Measurements from ENCODE around the gene PRKACA. TPM values are rescaled to one million over a fixed set of nuclear protein-coding genes. Genes with fewer than 3 reads are reported as not detected.

The PRKACA gene
- total and polyA plus RNA-seq, 10 of the 15 experiments (the other 5 are each of a cell fraction or from before 2014, with no cell fraction given) = 0.53 to 68.5 (median 11.2) TPM

DNA sequence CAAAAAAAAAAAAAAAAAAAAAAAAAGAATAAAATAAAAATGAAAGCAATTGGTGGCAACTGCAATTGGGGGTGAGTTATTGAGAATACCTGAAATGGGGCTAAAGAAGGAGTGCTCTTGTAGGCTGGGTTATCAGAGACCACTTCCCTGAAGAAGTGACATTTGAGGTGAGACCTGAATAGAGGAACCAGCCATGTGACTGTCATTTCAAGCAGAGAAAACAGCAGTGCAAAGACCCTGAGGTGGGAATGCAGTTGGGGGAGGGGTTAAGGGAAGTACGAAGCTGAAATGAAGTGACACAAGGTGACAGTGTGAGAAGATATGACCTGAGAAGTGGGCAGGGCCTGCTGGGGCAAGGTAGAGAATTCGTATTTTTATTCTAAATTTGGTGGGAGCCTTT, 51.4 kb downstream of the PRKACA start:
- ChIA-PET POLR2A (no interaction called here), CTCF (interaction anchor here (0.6 kb wide), 1 partner anchor 576 kb away, joined by 3 read pairs; no protein-coding TSS in a partner anchor), SMC1A (ENCODE audit: uncharacterized antibody, unreplicated experiment) (interaction anchor here (1.0 kb wide), 1 partner anchor 25 kb away, joined by 3 read pairs; no protein-coding TSS in a partner anchor), RAD21 (ENCODE audit: unreplicated experiment) (no interaction called here)
- FAIRE-seq (no peak), ATAC-seq (no peak), DNase-seq (ENCODE audit: low read depth, low spot score) (no peak)
- Histone ChIP-seq H3K9me3 (replicated peaks; ENCODE audit: control insufficient read depth, insufficient read depth, low read length) (no peaks in the 10 kb centered on the region), H3K4me1 (ENCODE audit: control insufficient read depth, insufficient read depth, low read length) (no peaks in the 10 kb centered on the region), H3K9ac (ENCODE audit: control insufficient read depth, insufficient read depth, low read length) (no peak overlapping the region), H4K20me1 (ENCODE audit: control insufficient read depth, insufficient read depth) (no peaks in the 10 kb centered on the region), H3K36me3 (ENCODE audit: control insufficient read depth in 2 of 2, insufficient read depth in 2 of 2, low read length in 1 of 2) (no peaks in the 10 kb centered on the region), H3K27me3 (replicated peaks in 1 of 2; ENCODE audit: control insufficient read depth in 2 of 2, insufficient read depth in 2 of 2, low read length in 1 of 2) (no peaks in the 10 kb centered on the region), H3K79me2 (ENCODE audit: control insufficient read depth, insufficient read depth, low read length) (no peaks in the 10 kb centered on the region), H3K27ac (ENCODE audit: control insufficient read depth, insufficient read depth) (no peak overlapping the region), H3K4me3 (no peak overlapping the region), H2AFZ (ENCODE audit: control insufficient read depth, low read depth, low read length) (no peak overlapping the region), H3K4me2 (ENCODE audit: control insufficient read depth, insufficient read depth) (no peak overlapping the region)
- 0% methylated on average over 2 of the region's 2 CpGs for WGBS (ENCODE audit: insufficient coverage, insufficient replicate concordance, low lambda C conversion rate, missing lambda C conversion rate)
- intact Hi-C loops (cut with micrococcal nuclease; ENCODE audit: unreplicated experiment) (no loop called here), in situ Hi-C loops (cut with MboI) (loop anchor here (25.0 kb wide), 1 partner anchor 779 kb away; no protein-coding TSS in a partner anchor)
- TF ChIP-seq FOXM1 (IDR thresholded peaks at IDR 0.05; ENCODE audit: low read depth, low read length) = no peak
- no TSS peak for BruUV-seq (replicated peaks)

DNA sequence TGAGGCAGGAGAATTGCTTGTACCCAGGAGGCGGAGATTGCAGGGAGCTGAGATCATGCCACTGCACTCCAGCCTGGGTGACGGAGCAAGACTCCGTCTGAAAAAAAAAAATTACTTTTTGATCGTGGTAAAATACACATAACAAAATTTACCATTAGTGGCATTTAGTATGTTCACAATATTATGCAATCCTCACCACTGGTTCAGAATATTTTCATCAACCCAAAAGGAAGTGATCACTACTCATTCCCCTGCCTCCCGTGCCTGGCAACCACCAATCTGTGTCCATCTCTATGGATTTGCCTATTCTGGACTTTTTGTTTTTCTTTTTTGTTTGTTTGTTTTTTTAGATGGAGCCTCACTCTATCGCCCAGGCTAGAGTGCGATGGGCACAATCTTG, 54.5 kb downstream of the PRKACA start:
- no peak for FAIRE-seq
- Histone ChIP-seq H4K20me1 (ENCODE audit: control insufficient read depth, insufficient read depth) (no peaks in the 10 kb centered on the region; the same call in 1 of the 2 replicates), H3K4me2 (ENCODE audit: control insufficient read depth, insufficient read depth) (no peak overlapping the region), H3K9me3 (replicated peaks; ENCODE audit: control insufficient read depth, insufficient read depth, low read length) (no peaks in the 10 kb centered on the region), H3K4me1 (ENCODE audit: control insufficient read depth, insufficient read depth, low read length) (no peaks in the 10 kb centered on the region), H3K9ac (ENCODE audit: control insufficient read depth, insufficient read depth, low read length) (no peak overlapping the region), H3K36me3 (ENCODE audit: control insufficient read depth in 2 of 2, insufficient read depth in 2 of 2, low read length in 1 of 2) (no peaks in the 10 kb centered on the region), H3K27ac (ENCODE audit: control insufficient read depth, insufficient read depth) (no peak overlapping the region), H3K4me3 (no peak overlapping the region), H2AFZ (ENCODE audit: control insufficient read depth, low read depth, low read length) (no peak overlapping the region), H3K79me2 (ENCODE audit: control insufficient read depth, insufficient read depth, low read length) (no peaks in the 10 kb centered on the region), H3K27me3 (replicated peaks in 1 of 2; ENCODE audit: control insufficient read depth in 2 of 2, insufficient read depth in 2 of 2, low read length in 1 of 2) (peaks cover 0 to 4% of the 10 kb centered on the region in 2 experiments; a peak in 3 of 4 replicates)
- intact Hi-C loops (cut with micrococcal nuclease; ENCODE audit: unreplicated experiment) (no loop called here), in situ Hi-C loops (cut with MboI) (loop anchor here (25.0 kb wide), 1 partner anchor 776 kb away; no protein-coding TSS in a partner anchor)
- RAD21 ChIA-PET (ENCODE audit: unreplicated experiment) = no interaction called here
- no peak for ATAC-seq
- POLR2A ChIA-PET = no interaction called here
- WGBS (ENCODE audit: insufficient coverage, insufficient replicate concordance, low lambda C conversion rate, missing lambda C conversion rate) = 44% methylated on average over 7 of the region's 7 CpGs
- SMC1A ChIA-PET (ENCODE audit: uncharacterized antibody, unreplicated experiment) = no interaction called here
- no peak for DNase-seq (ENCODE audit: low read depth, low spot score)
- BruUV-seq (replicated peaks) = no TSS peak
- CTCF ChIA-PET = interaction anchor here (1.3 kb wide), 1 partner anchor 9 kb away, joined by 3 read pairs; no protein-coding TSS in a partner anchor
- TF ChIP-seq JUNB (IDR thresholded peaks at IDR 0.05) = no peak
- no peak for TF ChIP-seq IKZF2 (IDR thresholded peaks at IDR 0.05)
- no peak for TF ChIP-seq MEF2B (IDR thresholded peaks at IDR 0.05; ENCODE audit: partially characterized antibody, poor library complexity, severe bottlenecking)
- no peak for TF ChIP-seq MYB (IDR thresholded peaks at IDR 0.05; ENCODE audit: borderline replicate concordance, low read depth, low read length)
- TF ChIP-seq MTA3 (IDR thresholded peaks at IDR 0.05; ENCODE audit: borderline replicate concordance, low read length) = no peak
- no peak for TF ChIP-seq FOS (IDR thresholded peaks at IDR 0.05; ENCODE audit: borderline replicate concordance, extremely low read depth, insufficient read length)
- TF ChIP-seq, protein P1, sequence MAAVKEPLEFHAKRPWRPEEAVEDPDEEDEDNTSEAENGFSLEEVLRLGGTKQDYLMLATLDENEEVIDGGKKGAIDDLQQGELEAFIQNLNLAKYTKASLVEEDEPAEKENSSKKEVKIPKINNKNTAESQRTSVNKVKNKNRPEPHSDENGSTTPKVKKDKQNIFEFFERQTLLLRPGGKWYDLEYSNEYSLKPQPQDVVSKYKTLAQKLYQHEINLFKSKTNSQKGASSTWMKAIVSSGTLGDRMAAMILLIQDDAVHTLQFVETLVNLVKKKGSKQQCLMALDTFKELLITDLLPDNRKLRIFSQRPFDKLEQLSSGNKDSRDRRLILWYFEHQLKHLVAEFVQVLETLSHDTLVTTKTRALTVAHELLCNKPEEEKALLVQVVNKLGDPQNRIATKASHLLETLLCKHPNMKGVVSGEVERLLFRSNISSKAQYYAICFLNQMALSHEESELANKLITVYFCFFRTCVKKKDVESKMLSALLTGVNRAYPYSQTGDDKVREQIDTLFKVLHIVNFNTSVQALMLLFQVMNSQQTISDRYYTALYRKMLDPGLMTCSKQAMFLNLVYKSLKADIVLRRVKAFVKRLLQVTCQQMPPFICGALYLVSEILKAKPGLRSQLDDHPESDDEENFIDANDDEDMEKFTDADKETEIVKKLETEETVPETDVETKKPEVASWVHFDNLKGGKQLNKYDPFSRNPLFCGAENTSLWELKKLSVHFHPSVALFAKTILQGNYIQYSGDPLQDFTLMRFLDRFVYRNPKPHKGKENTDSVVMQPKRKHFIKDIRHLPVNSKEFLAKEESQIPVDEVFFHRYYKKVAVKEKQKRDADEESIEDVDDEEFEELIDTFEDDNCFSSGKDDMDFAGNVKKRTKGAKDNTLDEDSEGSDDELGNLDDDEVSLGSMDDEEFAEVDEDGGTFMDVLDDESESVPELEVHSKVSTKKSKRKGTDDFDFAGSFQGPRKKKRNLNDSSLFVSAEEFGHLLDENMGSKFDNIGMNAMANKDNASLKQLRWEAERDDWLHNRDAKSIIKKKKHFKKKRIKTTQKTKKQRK (IDR thresholded peaks at IDR 0.05; ENCODE audit: low read depth, low read length) = no peak
- no peak for TF ChIP-seq ZNF592 (IDR thresholded peaks at IDR 0.05)

Data from GM12878 (cell line).